Ovary (tissue), 9 donors: ENCODE measurements around the gene BBX. TPM values are rescaled to one million over a fixed set of nuclear protein-coding genes. Genes with fewer than 3 reads are reported as not detected.

ENCODE experiments used
- DNase-seq, 5 donors: peaks; one replicate each; pipeline ENCODE4 v3.0.0-alpha.2; 2019 to 2020
- H3K27ac ChIP-seq, 2 donors: fragments of 200-600 bp; one replicate each; pipeline versions ENCODE4 v1.5.1 to v1.8.0; 2019 to 2022
- H3K27me3 ChIP-seq: fragments of 200-600 bp; one replicate; pipeline ENCODE4 v1.8.0; 2022
- H3K36me3 ChIP-seq: fragments of 200-600 bp; sonication (generic); one replicate; pipeline ENCODE4 v1.5.1; 2019
- H3K4me1 ChIP-seq: one replicate; pipeline ENCODE4 v1.8.1; 2013; ENCODE audit warnings: mild to moderate bottlenecking, moderate library complexity; ENCODE audit not compliant: insufficient read depth
- H3K4me3 ChIP-seq: fragments of 200-600 bp; sonication (generic); one replicate; pipeline ENCODE4 v1.5.1; 2017
- H3K9me3 ChIP-seq, 2 donors: fragments of 200-600 bp in 1 of 2; sonication (generic) in 1 of 2; one replicate each; pipeline versions ENCODE4 v1.5.1 to v1.8.1; 2013 to 2019; ENCODE audit warnings: mild to moderate bottlenecking in 1 of 2, moderate library complexity in 1 of 2
- EP300 ChIP-seq: sonication (generic); formaldehyde crosslinking; IDR thresholded peaks from one replicate; pipeline ENCODE4 v1.6.1; 2017; ENCODE audit warnings: antibody characterized with exemption
- POLR2A ChIP-seq: fragments of 450-650 bp; IDR thresholded peaks from one replicate; pipeline ENCODE4 v1.6.1; 2017; ENCODE audit warnings: antibody characterized with exemption, mild to moderate bottlenecking, moderate library complexity
- WGBS, 3 donors: extraction: QIAGEN DNeasy Blood & Tissue Kit in 1 of 3; methylation state at CpG; one replicate each; pipeline versions ENCODE4 v1.1.5 to v1.1.7; 2013 to 2017; 5-methylcytosine and 5-hydroxymethylcytosine counted together
- intact Hi-C, 4 donors: fragments of 100-400 bp; cut with DNase I; formaldehyde crosslinking; loops; one replicate each; pipeline versions ENCODE4 v1.11.0 to v1.15.1; 2022 to 2023
- polyA plus RNA-seq, 2 donors: library from polyadenylated mRNA; stranded (reverse); fragments of 200-250 nt in 1 of 2; fragments of 350-450 nt in 1 of 2; fragmentation: Illumina TruSeq in 1 of 2; extraction: RNeasy Lipid Tissue Mini Kit (QIAGEN cat#74804) in 1 of 2; gene quantifications; one replicate each; pipeline ENCODE4 v1.2.3, GENCODE V29; 2013 to 2014
- total RNA-seq, 7 donors: library from RNA; depleted of rRNA in 2 of 7; stranded (reverse); fragments of >200 nt in 2 of 7; fragmentation: NEBNext Ultra II Directional in 3 of 7; extraction: Animal tissue kit (Norgen Biotek cat#: 25700) in 3 of 7; gene quantifications; one replicate each; pipeline versions ENCODE4 v1.1.0 to v1.2.4, GENCODE V29; 2016 to 2023
- TF ChIP-seq, protein P1 (sequence below), 3 donors: fragments of 450-650 bp in 2 of 3; fragments of 200-600 bp in 1 of 3; IDR thresholded peaks; one replicate each; pipeline versions ENCODE4 v1.5.1 to v1.8.0; 2016 to 2022; ENCODE audit warnings: antibody characterized with exemption in 3 of 3, mild to moderate bottlenecking in 1 of 3
- donor health status: DM: no; HTN: no; CAD: no; lungs with moderate emphysema.
- donor health status: DM: no; HTN: no; CAD: no.
- donor health status: Bipolar disorder and iron deficiency.
- donor health status: DM: yes; HTN: yes; CAD: no.
- donor health status: DM: no; HTN: no; CAD: no.
- donor health status: DM: yes; HTN: yes; CAD: no.

The BBX gene
- total and polyA plus RNA-seq, 9 donors = 15.8 to 114 (median 86.3) TPM

DNA sequence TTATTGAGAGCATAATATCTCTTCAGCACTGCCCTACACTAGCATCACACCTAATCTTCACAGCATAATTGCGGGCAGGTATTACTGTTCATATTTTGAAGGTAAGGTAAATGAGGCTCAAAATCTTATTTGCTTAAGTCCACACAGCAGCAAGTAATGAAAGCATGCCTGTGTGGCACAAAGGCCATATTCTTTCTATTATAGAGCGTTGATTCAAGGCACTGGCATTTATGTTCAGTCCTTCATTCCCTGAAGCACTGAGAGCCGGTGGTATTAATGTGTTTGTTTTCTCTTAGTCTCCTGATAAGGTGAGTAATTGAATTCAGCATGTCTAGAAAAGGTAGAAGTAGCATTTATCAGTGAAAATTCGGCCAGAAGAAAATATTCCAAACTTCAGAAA lies 231.2 kb downstream of the BBX start:
- H3K4me1 ChIP-seq = peaks cover 5% of the 10 kb centered on the region
- H3K27ac ChIP-seq = no peak overlapping the region
- no peak overlapping the region for H3K4me3 ChIP-seq
- TF ChIP-seq, protein P1, sequence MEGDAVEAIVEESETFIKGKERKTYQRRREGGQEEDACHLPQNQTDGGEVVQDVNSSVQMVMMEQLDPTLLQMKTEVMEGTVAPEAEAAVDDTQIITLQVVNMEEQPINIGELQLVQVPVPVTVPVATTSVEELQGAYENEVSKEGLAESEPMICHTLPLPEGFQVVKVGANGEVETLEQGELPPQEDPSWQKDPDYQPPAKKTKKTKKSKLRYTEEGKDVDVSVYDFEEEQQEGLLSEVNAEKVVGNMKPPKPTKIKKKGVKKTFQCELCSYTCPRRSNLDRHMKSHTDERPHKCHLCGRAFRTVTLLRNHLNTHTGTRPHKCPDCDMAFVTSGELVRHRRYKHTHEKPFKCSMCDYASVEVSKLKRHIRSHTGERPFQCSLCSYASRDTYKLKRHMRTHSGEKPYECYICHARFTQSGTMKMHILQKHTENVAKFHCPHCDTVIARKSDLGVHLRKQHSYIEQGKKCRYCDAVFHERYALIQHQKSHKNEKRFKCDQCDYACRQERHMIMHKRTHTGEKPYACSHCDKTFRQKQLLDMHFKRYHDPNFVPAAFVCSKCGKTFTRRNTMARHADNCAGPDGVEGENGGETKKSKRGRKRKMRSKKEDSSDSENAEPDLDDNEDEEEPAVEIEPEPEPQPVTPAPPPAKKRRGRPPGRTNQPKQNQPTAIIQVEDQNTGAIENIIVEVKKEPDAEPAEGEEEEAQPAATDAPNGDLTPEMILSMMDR (IDR thresholded peaks at IDR 0.05) = no peak
- TF ChIP-seq EP300 (no peak), POLR2A (no peak)
- intact Hi-C loops = no loop called here
- no peak for DNase-seq
- no peaks in the 10 kb centered on the region for H3K36me3 ChIP-seq
- no peaks in the 10 kb centered on the region for H3K27me3 ChIP-seq
- no peaks in the 10 kb centered on the region for H3K9me3 ChIP-seq
- 72 to 80% (median 73%) methylated on average over 4 of the region's 4 CpGs for WGBS, 3 donors

DNA sequence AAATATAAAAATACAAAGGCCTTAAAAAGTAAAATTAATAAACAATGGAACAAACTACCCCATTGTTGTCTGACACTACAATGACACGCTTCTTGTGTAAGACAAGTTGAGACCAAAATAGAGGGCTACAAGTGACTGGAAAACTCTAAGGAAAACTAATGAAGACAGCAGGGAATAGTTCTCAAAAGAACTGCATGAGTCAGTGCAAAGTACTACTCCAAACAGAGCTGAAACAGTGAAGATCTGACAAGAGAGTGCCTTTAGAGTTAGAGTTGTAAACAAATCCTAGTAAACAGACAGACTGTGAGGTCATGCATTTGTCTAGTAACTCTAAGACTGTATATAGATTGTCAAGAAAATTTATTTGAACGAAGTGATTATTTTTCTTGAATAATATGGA lies 233.9 kb downstream of the BBX start:
- Histone ChIP-seq H3K4me3 (no peak overlapping the region), H3K9me3 (no peaks in the 10 kb centered on the region), H3K27me3 (no peaks in the 10 kb centered on the region), H3K27ac (no peak overlapping the region), H3K36me3 (no peaks in the 10 kb centered on the region), H3K4me1 (peaks cover 8% of the 10 kb centered on the region)
- intact Hi-C loops = no loop called here
- WGBS, 3 donors = 93 to 97% (median 94%) methylated on average over 2 of the region's 2 CpGs
- TF ChIP-seq POLR2A (no peak), EP300 (no peak)
- TF ChIP-seq, protein P1 (IDR thresholded peaks at IDR 0.05) = no peak
- DNase-seq = no peak

DNA sequence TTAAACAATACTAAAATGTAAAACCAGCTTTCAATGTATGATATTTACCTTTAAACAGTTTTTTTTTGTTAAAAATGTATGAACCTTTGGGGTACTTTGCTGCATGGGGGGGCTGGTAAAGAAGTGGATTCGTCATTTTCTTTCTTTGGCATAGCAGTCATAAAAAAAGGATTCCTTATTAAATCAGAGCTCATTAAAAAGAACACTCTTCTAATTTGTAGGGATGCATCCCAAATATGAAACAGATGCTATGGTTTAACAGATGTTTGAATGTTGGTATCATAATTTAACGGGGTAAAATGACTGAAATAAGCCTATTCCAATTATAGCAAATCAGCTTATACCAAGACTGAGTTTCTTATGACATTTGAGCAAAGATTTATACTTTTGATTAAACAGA lies 234.4 kb downstream of the BBX start:
- intact Hi-C loops = no loop called here
- Histone ChIP-seq H3K27ac (no peak overlapping the region), H3K27me3 (no peaks in the 10 kb centered on the region), H3K4me1 (peaks cover 8% of the 10 kb centered on the region), H3K4me3 (no peak overlapping the region), H3K36me3 (no peaks in the 10 kb centered on the region), H3K9me3 (no peaks in the 10 kb centered on the region)
- TF ChIP-seq, protein P1 (IDR thresholded peaks at IDR 0.05) = no peak
- TF ChIP-seq POLR2A (no peak), EP300 (no peak)
- WGBS, 3 donors = 86 to 90% (median 87%) methylated on average over 2 of the region's 2 CpGs
- DNase-seq = no peak

DNA sequence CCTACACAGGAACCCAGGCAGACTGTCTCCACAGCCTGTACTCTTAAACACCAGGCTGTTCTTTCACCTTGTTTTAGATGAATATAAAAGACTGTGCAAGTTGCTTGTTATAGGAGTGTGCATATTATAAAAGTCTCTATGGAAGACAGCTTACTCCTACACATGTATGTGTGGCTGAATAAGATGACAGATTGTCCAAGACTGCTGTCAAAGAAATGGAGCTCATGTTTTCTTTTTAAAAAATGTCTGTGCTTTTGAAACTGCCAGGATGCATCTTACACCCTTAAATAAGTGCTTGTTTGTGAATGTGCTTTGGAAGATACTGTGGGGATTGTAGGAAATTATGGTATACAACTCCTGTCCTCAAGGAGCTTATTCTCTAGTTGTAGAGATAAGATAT lies 237.4 kb downstream of the BBX start:
- H3K4me3 ChIP-seq = no peak overlapping the region
- no peak for DNase-seq
- TF ChIP-seq, protein P1 (IDR thresholded peaks at IDR 0.05) = no peak
- TF ChIP-seq POLR2A = no peak
- TF ChIP-seq EP300 = no peak
- no peaks in the 10 kb centered on the region for H3K27me3 ChIP-seq
- no peaks in the 10 kb centered on the region for H3K36me3 ChIP-seq
- intact Hi-C loops = no loop called here
- H3K27ac ChIP-seq = no peak overlapping the region
- no peaks in the 10 kb centered on the region for H3K9me3 ChIP-seq
- peaks cover 5% of the 10 kb centered on the region for H3K4me1 ChIP-seq

DNA sequence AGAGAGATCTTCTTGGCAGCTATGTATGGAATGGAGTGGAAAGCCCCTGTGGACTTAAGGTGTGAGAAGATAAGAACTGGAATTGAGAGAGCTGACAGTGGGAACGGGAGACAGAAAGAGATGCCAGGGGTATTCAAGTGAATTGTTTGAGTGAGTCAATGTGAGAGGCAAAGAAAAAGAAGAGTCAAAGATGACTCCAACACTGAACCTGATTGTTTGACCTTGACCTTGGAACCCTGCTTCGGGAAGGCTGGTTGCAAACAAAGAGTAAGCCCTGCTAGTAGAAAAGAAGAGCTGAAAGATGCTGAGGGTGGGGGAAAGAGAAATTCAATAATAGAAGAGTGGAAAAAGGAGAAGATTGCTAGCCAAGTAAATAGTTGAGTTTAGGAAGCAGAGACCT lies 238.6 kb downstream of the BBX start:
- H3K27ac ChIP-seq = no peak overlapping the region
- no peaks in the 10 kb centered on the region for H3K27me3 ChIP-seq
- no peak for DNase-seq
- H3K36me3 ChIP-seq = no peaks in the 10 kb centered on the region
- H3K4me3 ChIP-seq = no peak overlapping the region
- TF ChIP-seq EP300 (no peak), POLR2A (no peak)
- TF ChIP-seq, protein P1 (IDR thresholded peaks at IDR 0.05) = no peak
- no peaks in the 10 kb centered on the region for H3K9me3 ChIP-seq
- WGBS, 3 donors = 52 to 62% (median 54%) methylated on average over 2 of the region's 2 CpGs
- peaks cover 5% of the 10 kb centered on the region for H3K4me1 ChIP-seq
- intact Hi-C loops = no loop called here
